ENCODE data around the gene ABCB10.
A peak's percentile ranks its signal among the peaks of the same experiment; 100 is the strongest.
"Not testable (repeated sequence)": the region's sequence is repeated elsewhere in the genome, so short reads cannot be mapped to it uniquely, and the experiment has no call there.

Gene ABCB10

DNA sequence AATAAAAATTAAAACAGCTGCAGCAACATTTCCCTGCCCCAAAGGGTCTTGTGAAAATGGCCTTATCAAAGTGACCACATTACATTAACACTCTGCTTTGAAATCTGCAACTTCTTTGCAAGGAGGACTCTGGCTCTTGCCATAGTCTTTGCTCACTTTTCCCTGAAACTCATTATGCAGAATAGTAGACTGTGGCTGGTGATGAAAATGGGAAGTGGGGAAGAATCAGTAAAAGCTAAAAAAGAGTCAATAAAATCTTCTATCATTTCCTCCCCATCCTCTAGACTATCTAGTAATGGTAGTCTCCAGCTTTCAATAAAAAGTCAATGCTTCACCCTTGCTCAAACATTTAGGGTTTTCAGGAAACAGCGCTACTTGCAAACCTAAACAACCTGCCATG is 31.8 kb downstream of the ABCB10 start:
- ChIA-PET CTCF (interaction anchor here (1.7 to 2.6 kb wide), 2 partner anchors 12 to 32 kb away, joined by 4 to 7 read pairs; partner anchors contain the start of gene ABCB10), POLR2A (interaction anchor here (1.3 to 2.1 kb wide), 2 partner anchors 18 to 32 kb away, joined by 4 to 15 read pairs; partner anchors contain the start of genes ABCB10 and NUP133)
- no peak for TF ChIP-seq HDGF (IDR thresholded peaks at IDR 0.05; ENCODE audit: borderline replicate concordance)
- TF ChIP-seq FOXM1 (IDR thresholded peaks at IDR 0.05; ENCODE audit: borderline replicate concordance), result no peak
- TF ChIP-seq SP1 (IDR thresholded peaks at IDR 0.05), result no peak
- no peak for TF ChIP-seq BHLHE40 (IDR thresholded peaks at IDR 0.05; ENCODE audit: borderline replicate concordance)
- TF ChIP-seq L3MBTL2 (conservative IDR thresholded peaks at IDR 0.05), result no peak
- no peak for TF ChIP-seq FOXK2 (IDR thresholded peaks at IDR 0.05)
- no peak for TF ChIP-seq ARNT (IDR thresholded peaks at IDR 0.05)
- no peak for TF ChIP-seq TARDBP (IDR thresholded peaks at IDR 0.05)
- no peak for DNase-seq (ENCODE audit: extremely low spot score)

DNA sequence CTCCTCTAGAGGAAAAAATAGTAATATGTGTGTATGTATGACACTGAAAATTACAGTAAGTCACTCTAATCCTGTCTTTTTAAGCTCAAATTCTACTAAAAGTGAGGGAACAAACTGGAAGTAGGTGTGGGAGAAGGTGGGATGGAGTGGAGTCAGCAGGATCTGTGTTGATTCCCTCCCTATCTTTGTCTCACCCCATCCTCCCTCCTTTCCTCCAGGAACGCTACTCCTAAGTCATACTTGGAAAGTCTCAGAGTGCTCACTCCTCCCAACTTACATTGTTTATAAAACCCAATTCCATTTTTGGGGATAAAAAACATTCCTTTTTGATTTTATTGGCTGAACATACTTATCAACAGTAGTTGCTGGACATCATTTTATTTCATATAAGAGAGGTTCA is 35.5 kb downstream of the ABCB10 start:
- CTCF ChIA-PET, result no interaction called here
- TF ChIP-seq ARNT (IDR thresholded peaks at IDR 0.05) (no peak), LEF1 (IDR thresholded peaks at IDR 0.05; ENCODE audit: borderline replicate concordance) (no peak), ZNF384 (IDR thresholded peaks at IDR 0.05) (no peak), BHLHE40 (IDR thresholded peaks at IDR 0.05; ENCODE audit: borderline replicate concordance) (no peak), FOXK2 (IDR thresholded peaks at IDR 0.05) (no peak), FOXM1 (IDR thresholded peaks at IDR 0.05; ENCODE audit: borderline replicate concordance) (no peak), CTBP1 (IDR thresholded peaks at IDR 0.05; ENCODE audit: borderline replicate concordance) (no peak), TARDBP (IDR thresholded peaks at IDR 0.05) (no peak), FOXA1 (IDR thresholded peaks at IDR 0.05) (no peak), HDGF (IDR thresholded peaks at IDR 0.05; ENCODE audit: borderline replicate concordance) (no peak), ELF4 (IDR thresholded peaks at IDR 0.05) (no peak), SUZ12 (IDR thresholded peaks at IDR 0.05) (no peak), NFRKB (IDR thresholded peaks at IDR 0.05) (no peak), L3MBTL2 (conservative IDR thresholded peaks at IDR 0.05) (no peak), SP1 (IDR thresholded peaks at IDR 0.05) (no peak)
- TF ChIP-seq, protein P1, sequence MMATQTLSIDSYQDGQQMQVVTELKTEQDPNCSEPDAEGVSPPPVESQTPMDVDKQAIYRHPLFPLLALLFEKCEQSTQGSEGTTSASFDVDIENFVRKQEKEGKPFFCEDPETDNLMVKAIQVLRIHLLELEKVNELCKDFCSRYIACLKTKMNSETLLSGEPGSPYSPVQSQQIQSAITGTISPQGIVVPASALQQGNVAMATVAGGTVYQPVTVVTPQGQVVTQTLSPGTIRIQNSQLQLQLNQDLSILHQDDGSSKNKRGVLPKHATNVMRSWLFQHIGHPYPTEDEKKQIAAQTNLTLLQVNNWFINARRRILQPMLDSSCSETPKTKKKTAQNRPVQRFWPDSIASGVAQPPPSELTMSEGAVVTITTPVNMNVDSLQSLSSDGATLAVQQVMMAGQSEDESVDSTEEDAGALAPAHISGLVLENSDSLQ (IDR thresholded peaks at IDR 0.05), result no peak
- POLR2A ChIA-PET, result no interaction called here
- DNase-seq (ENCODE audit: extremely low spot score), result no peak

DNA sequence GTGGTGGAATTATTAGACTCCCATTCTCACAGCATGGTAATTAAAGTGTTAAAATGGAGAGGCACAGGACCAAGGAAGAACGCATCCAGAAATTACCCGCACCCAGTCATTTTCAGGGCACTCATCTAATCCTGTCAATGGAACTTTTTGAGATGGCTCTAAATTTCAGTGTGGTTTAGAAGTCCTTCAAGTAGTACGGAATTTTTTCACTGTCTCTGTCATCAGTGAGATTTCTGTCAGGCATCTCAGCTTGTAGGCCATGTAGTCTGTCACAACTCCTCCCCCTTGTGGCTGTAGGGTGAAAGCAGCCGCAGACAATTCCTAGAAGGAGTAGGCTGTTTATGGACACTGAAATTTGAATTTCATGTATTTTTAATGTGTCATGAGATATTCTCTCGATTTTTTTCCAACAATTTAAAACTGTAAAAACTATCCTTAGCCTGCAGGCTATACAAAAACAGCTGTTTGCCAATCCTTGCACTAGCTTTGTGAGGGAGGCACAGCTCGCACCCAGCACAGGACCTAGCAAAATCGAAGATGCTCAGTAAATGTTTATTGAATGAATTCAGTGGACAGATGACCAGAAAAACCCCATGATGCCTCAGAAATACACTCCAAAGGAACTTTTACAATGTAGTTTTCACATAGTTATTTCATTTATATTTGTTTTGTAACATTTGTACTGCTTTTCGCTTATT is 43.8 kb downstream of the ABCB10 start:
- TF ChIP-seq TARDBP (IDR thresholded peaks at IDR 0.05), result no peak
- TF ChIP-seq FOXA1 (IDR thresholded peaks at IDR 0.05), result no peak
- TF ChIP-seq SUZ12 (IDR thresholded peaks at IDR 0.05), result no peak
- no peak for TF ChIP-seq L3MBTL2 (conservative IDR thresholded peaks at IDR 0.05)
- TF ChIP-seq FOXM1 (IDR thresholded peaks at IDR 0.05; ENCODE audit: borderline replicate concordance), result no peak
- no peak for TF ChIP-seq BHLHE40 (IDR thresholded peaks at IDR 0.05; ENCODE audit: borderline replicate concordance)
- TF ChIP-seq, protein P1 (IDR thresholded peaks at IDR 0.05), result no peak
- TF ChIP-seq ELF4 (IDR thresholded peaks at IDR 0.05), result no peak
- TF ChIP-seq NFRKB (IDR thresholded peaks at IDR 0.05), result no peak
- TF ChIP-seq CTBP1 (IDR thresholded peaks at IDR 0.05; ENCODE audit: borderline replicate concordance), result no peak
- TF ChIP-seq HDGF (IDR thresholded peaks at IDR 0.05; ENCODE audit: borderline replicate concordance), result no peak
- no peak for TF ChIP-seq ZNF384 (IDR thresholded peaks at IDR 0.05)
- no peak for TF ChIP-seq SP1 (IDR thresholded peaks at IDR 0.05)
- TF ChIP-seq ARNT (IDR thresholded peaks at IDR 0.05), result no peak
- TF ChIP-seq LEF1 (IDR thresholded peaks at IDR 0.05; ENCODE audit: borderline replicate concordance), result no peak
- TF ChIP-seq FOXK2 (IDR thresholded peaks at IDR 0.05), result no peak
- DNase-seq (ENCODE audit: extremely low spot score), result peak; percentile 79
- ChIA-PET POLR2A (no interaction called here), CTCF (interaction anchor here (0.6 to 2.4 kb wide), 8 partner anchors 11 to 264 kb away, joined by 3 to 10 read pairs (median 3); no protein-coding TSS in a partner anchor)

DNA sequence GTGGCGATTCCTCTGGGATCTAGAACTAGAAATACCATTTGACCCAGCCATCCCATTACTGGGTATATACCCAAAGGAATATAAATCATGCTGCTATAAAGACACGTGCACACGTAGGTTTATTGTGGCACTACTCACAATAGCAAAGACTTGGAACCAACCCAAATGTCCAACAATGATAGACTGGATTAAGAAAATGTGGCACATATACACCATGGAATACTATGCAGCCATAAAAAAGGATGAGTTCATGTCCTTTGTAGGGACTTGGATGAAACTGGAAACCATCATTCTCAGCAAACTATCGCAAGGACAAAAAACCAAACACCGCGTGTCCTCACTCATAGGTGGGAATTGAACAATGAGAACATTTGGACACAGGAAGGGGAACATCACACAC is 46.9 kb downstream of the ABCB10 start:
- DNase-seq (ENCODE audit: extremely low spot score); POLR2A ChIA-PET; CTCF ChIA-PET: not testable (repeated sequence)

DNA sequence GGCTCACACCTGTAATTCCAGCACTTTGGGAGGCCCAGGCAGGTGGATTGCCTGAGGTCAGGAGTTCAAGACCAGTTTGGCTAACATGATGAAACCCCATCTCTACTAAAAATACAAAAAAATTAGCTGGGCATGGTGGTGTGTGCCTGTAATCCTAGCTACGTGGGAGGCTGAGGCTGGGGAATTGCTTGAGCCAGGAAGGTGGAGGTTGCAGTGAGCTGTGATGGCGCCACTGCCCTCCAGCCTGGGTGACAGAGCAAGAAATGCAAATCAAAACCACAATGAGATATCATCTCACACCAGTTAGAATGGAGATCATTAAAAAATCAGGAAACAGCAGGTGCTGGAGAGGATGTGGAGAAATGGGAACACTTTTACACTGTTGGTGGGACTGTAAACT is 47.3 kb downstream of the ABCB10 start:
- POLR2A ChIA-PET; CTCF ChIA-PET; DNase-seq (ENCODE audit: extremely low spot score): not testable (repeated sequence)

DNA sequence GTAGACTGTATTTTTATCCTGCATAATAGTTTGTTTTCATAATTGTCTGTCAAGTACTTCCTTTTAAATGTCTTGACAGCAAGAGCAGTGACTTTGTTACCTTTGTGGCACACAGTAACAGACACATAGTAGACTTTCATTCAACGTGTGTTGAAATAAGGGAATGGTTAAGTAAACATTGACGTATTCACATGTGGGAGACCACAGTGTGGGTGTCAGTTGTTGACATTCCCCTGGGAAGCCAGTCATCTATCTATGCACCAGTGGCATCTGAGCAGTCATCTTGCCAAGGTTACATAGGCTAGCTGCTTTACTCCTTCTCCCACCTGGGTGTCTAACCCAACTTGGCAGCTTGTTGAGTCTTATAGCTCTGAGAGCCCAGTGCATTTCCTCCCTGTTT is 48.9 kb downstream of the ABCB10 start:
- POLR2A ChIA-PET, result interaction anchor here (1.4 to 3.3 kb wide), 7 partner anchors 11 to 251 kb away, joined by 4 to 33 read pairs (median 15); partner anchors contain the start of gene ABCB10
- CTCF ChIA-PET, result interaction anchor here (0.6 kb wide), 1 partner anchor 286 kb away, joined by 3 read pairs; no protein-coding TSS in a partner anchor
- TF ChIP-seq BHLHE40 (IDR thresholded peaks at IDR 0.05; ENCODE audit: borderline replicate concordance), result no peak
- TF ChIP-seq, protein P1 (IDR thresholded peaks at IDR 0.05), result no peak
- no peak for TF ChIP-seq SUZ12 (IDR thresholded peaks at IDR 0.05)
- TF ChIP-seq HDGF (IDR thresholded peaks at IDR 0.05; ENCODE audit: borderline replicate concordance), result no peak
- no peak for TF ChIP-seq ARNT (IDR thresholded peaks at IDR 0.05)
- TF ChIP-seq L3MBTL2 (conservative IDR thresholded peaks at IDR 0.05), result no peak
- TF ChIP-seq SP1 (IDR thresholded peaks at IDR 0.05), result no peak
- no peak for TF ChIP-seq ELF4 (IDR thresholded peaks at IDR 0.05)
- TF ChIP-seq FOXK2 (IDR thresholded peaks at IDR 0.05), result no peak
- TF ChIP-seq TARDBP (IDR thresholded peaks at IDR 0.05), result no peak
- TF ChIP-seq LEF1 (IDR thresholded peaks at IDR 0.05; ENCODE audit: borderline replicate concordance), result no peak
- TF ChIP-seq ZNF384 (IDR thresholded peaks at IDR 0.05), result no peak
- no peak for TF ChIP-seq FOXA1 (IDR thresholded peaks at IDR 0.05)
- TF ChIP-seq CTBP1 (IDR thresholded peaks at IDR 0.05; ENCODE audit: borderline replicate concordance), result no peak
- TF ChIP-seq NFRKB (IDR thresholded peaks at IDR 0.05), result no peak
- no peak for TF ChIP-seq FOXM1 (IDR thresholded peaks at IDR 0.05; ENCODE audit: borderline replicate concordance)
- no peak for DNase-seq (ENCODE audit: extremely low spot score)
